Heart left ventricle (tissue), 13 donors: ENCODE data around the gene RAB14.

Experiments
- POLR2A ChIP-seq, 2 donors: fragments of 450-650 bp; IDR thresholded peaks; one replicate each; pipeline ENCODE4 v1.6.1; 2017; ENCODE audit warnings: antibody characterized with exemption in 2 of 2, mild to moderate bottlenecking in 2 of 2, moderate library complexity in 2 of 2
- TF ChIP-seq, protein P1 (sequence below), 12 donors: fragments of 200-600 bp; sonication (generic) in 4 of 12; IDR thresholded peaks; one replicate each; pipeline versions ENCODE4 v1.5.0 to v1.8.0; 2018 to 2022; ENCODE audit warnings: antibody characterized with exemption in 12 of 12, mild to moderate bottlenecking in 5 of 12
- donor health status: ischemic (EF 13 %, LVEDD 7.1; RV severe dilation, severe dysfunction).
- donor health status: DM: no; HTN: yes; CAD: no.
- donor health status: DM: no; HTN: no; CAD: no.
- donor health status: ischemic (EF 25% LVEDD 6.9; RV normal size, moderate dysfunction).
- donor health status: ischemic (EF 25% LVEDD 5.7; RV mildly dilated, moderate dysfunction).
- donor health status: ischemic (EF 35%, LVEDD 5.7; RV mildly dilated, moderate dysfunction).
- donor health status: nonischemic (EF 11% LVEDD 7.7; RV severe dilation, severe dysfunction).
- donor health status: DM: yes; HTN: yes; CAD: no.
- donor health status: PGD.
- donor health status: ischemic (EF 29% LVEDD 5.4; RV normal size, mild dysfunction).
- donor health status: nonischemic (EF 23%, LVEDD 6.1; RV moderate dilation, normal function).

DNA sequence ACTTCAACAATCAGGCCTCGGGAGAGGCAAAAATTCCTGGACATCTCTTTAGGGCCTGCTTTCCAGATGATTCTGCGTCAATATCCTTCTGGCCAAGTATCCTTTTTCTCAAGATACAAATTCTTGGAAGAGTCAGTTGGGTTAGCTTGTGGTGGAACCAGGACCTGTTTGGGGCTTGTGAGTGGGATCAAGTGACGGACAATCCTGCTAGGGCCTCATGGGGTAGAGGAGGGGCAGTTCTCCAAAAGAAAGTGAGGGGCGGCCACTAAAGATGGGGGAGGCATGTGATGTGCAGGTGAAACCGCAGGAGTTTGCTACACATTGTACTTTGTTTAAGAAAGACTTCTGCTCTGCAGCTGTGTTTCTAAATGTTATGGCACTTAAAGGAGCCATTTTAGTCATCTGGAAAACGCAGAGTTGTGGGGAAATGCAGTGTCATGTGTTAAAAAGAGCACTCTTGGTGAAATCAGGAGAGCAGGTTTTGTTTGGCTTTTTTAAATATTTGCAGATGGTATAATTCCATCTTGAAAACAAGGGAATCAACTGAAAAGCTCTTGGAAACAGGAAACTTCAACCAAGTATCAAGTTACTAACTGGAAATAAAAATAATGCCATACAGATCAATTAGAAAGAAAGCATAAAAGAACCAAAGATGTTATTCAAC, 38.9 kb upstream of the RAB14 start:
- TF ChIP-seq, protein P1, sequence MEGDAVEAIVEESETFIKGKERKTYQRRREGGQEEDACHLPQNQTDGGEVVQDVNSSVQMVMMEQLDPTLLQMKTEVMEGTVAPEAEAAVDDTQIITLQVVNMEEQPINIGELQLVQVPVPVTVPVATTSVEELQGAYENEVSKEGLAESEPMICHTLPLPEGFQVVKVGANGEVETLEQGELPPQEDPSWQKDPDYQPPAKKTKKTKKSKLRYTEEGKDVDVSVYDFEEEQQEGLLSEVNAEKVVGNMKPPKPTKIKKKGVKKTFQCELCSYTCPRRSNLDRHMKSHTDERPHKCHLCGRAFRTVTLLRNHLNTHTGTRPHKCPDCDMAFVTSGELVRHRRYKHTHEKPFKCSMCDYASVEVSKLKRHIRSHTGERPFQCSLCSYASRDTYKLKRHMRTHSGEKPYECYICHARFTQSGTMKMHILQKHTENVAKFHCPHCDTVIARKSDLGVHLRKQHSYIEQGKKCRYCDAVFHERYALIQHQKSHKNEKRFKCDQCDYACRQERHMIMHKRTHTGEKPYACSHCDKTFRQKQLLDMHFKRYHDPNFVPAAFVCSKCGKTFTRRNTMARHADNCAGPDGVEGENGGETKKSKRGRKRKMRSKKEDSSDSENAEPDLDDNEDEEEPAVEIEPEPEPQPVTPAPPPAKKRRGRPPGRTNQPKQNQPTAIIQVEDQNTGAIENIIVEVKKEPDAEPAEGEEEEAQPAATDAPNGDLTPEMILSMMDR (IDR thresholded peaks at IDR 0.05), result no peak
- no peak for TF ChIP-seq POLR2A (IDR thresholded peaks at IDR 0.05)
